Natural killer cell (primary cell): ENCODE data around the gene IGSF3. TPM values are rescaled to one million over a fixed set of nuclear protein-coding genes. Genes with fewer than 3 reads are reported as not detected.

Experiments used
- ATAC-seq, 3 donors: fragments of 150-1000 bp in 2 of 3; fragments of 200-7000 bp in 1 of 3; cut with Tn5 transposase; 1 replicate in 1 of 3; 2 replicates in 2 of 3; pipeline ENCODE4 v1.10.0; 2021; ENCODE audit warnings: mild to moderate bottlenecking in 2 of 3, moderate library complexity in 2 of 3
- DNase-seq, 2 donors: peaks; one replicate each; pipeline versions ENCODE4 v3.0.0 to v3.0.0-alpha.2; 2013 to 2021; ENCODE audit warnings: mixed read lengths in 1 of 2
- H3K27ac ChIP-seq: one replicate; pipeline ENCODE4 v1.5.1; 2013; ENCODE audit warnings: mild to moderate bottlenecking, low read length
- H3K27me3 ChIP-seq: one replicate; pipeline ENCODE4 v1.6.1; 2013; ENCODE audit warnings: low read length; ENCODE audit not compliant: control insufficient read depth, insufficient read depth
- H3K36me3 ChIP-seq: one replicate; pipeline ENCODE4 v1.6.1; 2013; ENCODE audit warnings: low read length; ENCODE audit not compliant: control insufficient read depth, insufficient read depth
- H3K4me1 ChIP-seq: one replicate; pipeline ENCODE4 v1.6.1; 2013; ENCODE audit warnings: low read length; ENCODE audit not compliant: control insufficient read depth, insufficient read depth
- H3K4me3 ChIP-seq: one replicate; pipeline ENCODE4 v1.5.1; 2013; ENCODE audit warnings: low read length
- H3K9me3 ChIP-seq: one replicate; pipeline ENCODE4 v1.6.1; 2013; ENCODE audit warnings: low read length; ENCODE audit not compliant: control insufficient read depth, insufficient read depth
- H3K27ac Mint-ChIP-seq, 2 donors: one replicate each; pipeline ENCODE4 v1.8.0; 2022; ENCODE audit warnings: mild to moderate bottlenecking in 2 of 2, mixed read lengths in 2 of 2, moderate library complexity in 1 of 2
- H3K27me3 Mint-ChIP-seq, 2 donors: one replicate each; pipeline ENCODE4 v1.8.0; 2022; ENCODE audit warnings: low read depth in 2 of 2, mixed read lengths in 2 of 2
- H3K36me3 Mint-ChIP-seq: one replicate; pipeline ENCODE4 v1.8.0; 2022; ENCODE audit warnings: mixed read lengths
- H3K4me1 Mint-ChIP-seq, 2 donors: one replicate each; pipeline ENCODE4 v1.8.0; 2022; ENCODE audit warnings: mixed read lengths in 2 of 2
- H3K4me3 Mint-ChIP-seq: one replicate; pipeline ENCODE4 v1.8.0; 2022; ENCODE audit warnings: mild to moderate bottlenecking, moderate library complexity, mixed read lengths
- H3K9me3 Mint-ChIP-seq, 2 donors: one replicate each; pipeline ENCODE4 v1.8.0; 2022; ENCODE audit warnings: mixed read lengths in 2 of 2
- WGBS: methylation state at CpG from one replicate; pipeline ENCODE4 v1.1.7; 2013; ENCODE audit warnings: missing lambda C conversion rate; ENCODE audit not compliant: insufficient coverage; 5-methylcytosine and 5-hydroxymethylcytosine counted together
- intact Hi-C: fragments of 100-400 bp; cut with micrococcal nuclease; formaldehyde crosslinking; loops from one replicate; pipeline ENCODE4 v1.14.2; 2022
- total RNA-seq, 4 donors: library from RNA; stranded (reverse); fragments of 120-200 nt in 1 of 4; gene quantifications; one replicate each; pipeline versions ENCODE4 v1.2.3 to v1.2.4, GENCODE V29; 2013 to 2022
- TF ChIP-seq, protein P1 (sequence below): fragments of 200-600 bp; IDR thresholded peaks from one replicate; pipeline ENCODE4 v1.8.0; 2022; ENCODE audit warnings: antibody characterized with exemption

IGSF3 gene
- total RNA-seq, 3 donors from 2014 or later (not counting 1 experiment from before 2014, with no cell fraction given): 0.05 to 0.14 TPM; not detected in 1

DNA sequence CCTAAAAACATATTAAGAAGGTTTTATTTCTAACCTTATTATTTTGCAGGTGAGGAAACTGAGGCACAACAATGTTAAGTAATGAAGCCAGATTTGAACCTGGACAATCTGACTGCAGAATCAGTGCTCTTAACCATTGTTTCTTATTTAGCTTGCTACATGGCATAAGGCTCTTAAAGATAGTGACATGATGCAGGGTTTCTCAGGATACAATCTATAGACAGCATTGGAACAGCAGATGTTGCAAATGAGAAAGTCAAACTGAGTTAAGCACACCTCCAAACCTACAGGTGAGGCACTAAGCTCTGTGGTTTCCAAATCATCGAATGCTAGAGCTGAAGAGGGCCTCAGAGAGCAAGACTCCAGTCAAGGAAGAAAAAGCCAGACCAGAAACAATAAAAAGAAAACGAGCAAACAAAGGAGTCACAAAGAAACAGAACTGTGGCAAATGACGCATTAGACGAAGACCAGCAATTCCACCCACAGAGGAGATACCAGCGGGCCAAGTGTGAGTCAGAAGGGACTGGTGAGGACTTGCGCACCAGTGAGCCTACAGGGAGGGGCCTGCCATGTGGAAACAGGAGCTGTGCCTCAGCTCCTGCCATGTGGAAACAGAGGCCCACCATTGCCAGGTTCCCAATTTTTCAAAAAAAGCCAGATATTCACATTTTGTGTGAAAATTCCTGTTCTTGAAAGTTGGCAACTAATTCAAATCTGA, 111.1 kb downstream of the IGSF3 start:
- TF ChIP-seq, protein P1, sequence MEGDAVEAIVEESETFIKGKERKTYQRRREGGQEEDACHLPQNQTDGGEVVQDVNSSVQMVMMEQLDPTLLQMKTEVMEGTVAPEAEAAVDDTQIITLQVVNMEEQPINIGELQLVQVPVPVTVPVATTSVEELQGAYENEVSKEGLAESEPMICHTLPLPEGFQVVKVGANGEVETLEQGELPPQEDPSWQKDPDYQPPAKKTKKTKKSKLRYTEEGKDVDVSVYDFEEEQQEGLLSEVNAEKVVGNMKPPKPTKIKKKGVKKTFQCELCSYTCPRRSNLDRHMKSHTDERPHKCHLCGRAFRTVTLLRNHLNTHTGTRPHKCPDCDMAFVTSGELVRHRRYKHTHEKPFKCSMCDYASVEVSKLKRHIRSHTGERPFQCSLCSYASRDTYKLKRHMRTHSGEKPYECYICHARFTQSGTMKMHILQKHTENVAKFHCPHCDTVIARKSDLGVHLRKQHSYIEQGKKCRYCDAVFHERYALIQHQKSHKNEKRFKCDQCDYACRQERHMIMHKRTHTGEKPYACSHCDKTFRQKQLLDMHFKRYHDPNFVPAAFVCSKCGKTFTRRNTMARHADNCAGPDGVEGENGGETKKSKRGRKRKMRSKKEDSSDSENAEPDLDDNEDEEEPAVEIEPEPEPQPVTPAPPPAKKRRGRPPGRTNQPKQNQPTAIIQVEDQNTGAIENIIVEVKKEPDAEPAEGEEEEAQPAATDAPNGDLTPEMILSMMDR: no peak
- Histone ChIP-seq H3K36me3 (no peaks in the 10 kb centered on the region), H3K9me3 (no peaks in the 10 kb centered on the region), H3K27ac (peak overlapping the region; percentile 82), H3K4me1 (peaks cover 34% of the 10 kb centered on the region), H3K27me3 (no peaks in the 10 kb centered on the region), H3K4me3 (no peak overlapping the region)
- Mint-ChIP-seq H3K27me3 (no peaks in the 10 kb centered on the region), H3K4me3 (peak overlapping the region; percentile 42), H3K36me3 (no peaks in the 10 kb centered on the region), H3K27ac (peak overlapping the region; percentile 59 to 85), H3K4me1 (peaks cover 82 to 83% of the 10 kb centered on the region in 2 donors), H3K9me3 (no peaks in the 10 kb centered on the region)
- DNase-seq (peak; percentile 57 to 84), ATAC-seq (peak; percentile 93 to 94 (median 94))
- 49% methylated on average over 6 of the region's 6 CpGs for WGBS
- intact Hi-C loops: loop anchor here (1.0 kb wide), 2 partner anchors 41 to 52 kb away; no protein-coding TSS in a partner anchor

DNA sequence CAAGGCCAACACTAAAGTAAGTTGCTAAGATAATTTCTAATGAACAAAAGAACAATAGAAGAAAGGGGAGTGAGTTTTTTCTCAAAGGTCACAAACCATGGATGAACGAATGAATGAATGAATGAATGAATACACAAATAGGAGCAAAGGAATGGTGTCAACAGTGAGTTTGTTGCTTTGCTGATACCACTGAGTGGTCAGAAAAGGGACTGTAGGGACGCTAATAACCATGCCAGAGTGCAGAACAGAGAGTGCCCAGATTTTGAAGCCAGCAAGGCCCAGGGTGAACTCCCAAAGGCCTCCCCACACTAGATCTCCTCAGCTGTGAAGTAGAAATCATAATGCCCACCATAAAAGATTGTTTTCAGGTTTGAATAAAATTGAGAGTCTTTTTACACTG, 112.6 kb downstream of the IGSF3 start:
- Histone ChIP-seq H3K4me3 (no peak overlapping the region), H3K27me3 (no peaks in the 10 kb centered on the region), H3K27ac (no peak overlapping the region), H3K36me3 (no peaks in the 10 kb centered on the region), H3K4me1 (peaks cover 34% of the 10 kb centered on the region), H3K9me3 (no peaks in the 10 kb centered on the region)
- Mint-ChIP-seq H3K4me1 (peaks cover 83 to 84% of the 10 kb centered on the region in 2 donors), H3K27ac (peak overlapping the region; percentile 59 to 85), H3K4me3 (no peak overlapping the region), H3K27me3 (no peaks in the 10 kb centered on the region), H3K9me3 (no peaks in the 10 kb centered on the region), H3K36me3 (no peaks in the 10 kb centered on the region)
- ATAC-seq (no peak), DNase-seq (no peak)
- TF ChIP-seq, protein P1: no peak
- WGBS: 96% methylated on average over 2 of the region's 2 CpGs
- intact Hi-C loops: no loop called here

DNA sequence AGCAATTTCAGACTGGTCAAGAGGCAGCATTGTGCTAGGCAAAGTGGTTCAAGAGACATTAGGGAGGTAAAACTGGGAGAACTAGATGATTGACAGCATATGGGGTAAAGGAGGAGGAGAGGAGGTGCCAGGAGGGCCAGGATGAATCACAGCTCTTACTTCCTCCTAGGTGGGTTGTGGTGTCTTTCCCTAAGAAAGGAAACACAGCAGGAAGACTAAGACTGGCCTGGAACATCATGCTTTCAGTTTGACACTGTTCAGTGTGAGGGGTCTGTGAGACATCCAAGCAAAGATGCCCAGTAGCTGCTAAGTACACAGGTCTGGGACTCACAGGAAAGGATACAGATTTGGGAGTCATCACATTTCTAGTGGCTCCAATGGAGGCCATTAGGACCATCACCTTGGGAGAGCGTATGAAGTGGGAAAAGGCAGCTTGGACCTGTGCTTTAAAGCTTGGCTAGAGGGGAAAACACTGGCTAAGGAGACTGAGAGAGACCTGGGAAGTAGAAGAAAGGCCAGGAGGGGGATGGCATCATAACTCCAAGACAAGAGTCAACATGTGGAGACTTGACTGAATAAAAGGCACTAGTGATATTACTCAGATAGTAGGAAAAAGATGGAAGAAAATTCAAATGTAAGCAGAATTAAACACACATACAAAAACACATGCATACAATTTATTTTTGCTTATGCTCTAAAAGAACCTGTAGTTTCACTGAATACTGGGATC, 114.0 kb downstream of the IGSF3 start:
- Histone ChIP-seq H3K36me3 (no peaks in the 10 kb centered on the region), H3K27ac (no peak overlapping the region), H3K4me1 (peaks cover 27% of the 10 kb centered on the region), H3K4me3 (no peak overlapping the region), H3K27me3 (no peaks in the 10 kb centered on the region), H3K9me3 (no peaks in the 10 kb centered on the region)
- no peaks in the 10 kb centered on the region for H3K27me3 Mint-ChIP-seq
- WGBS: 100% methylated on average over 1 of the region's 1 CpG
- no peaks in the 10 kb centered on the region for H3K9me3 Mint-ChIP-seq
- no peak overlapping the region for H3K4me3 Mint-ChIP-seq
- H3K27ac Mint-ChIP-seq: peak overlapping the region; percentile 49 to 87
- DNase-seq (no peak), ATAC-seq (no peak)
- intact Hi-C loops: no loop called here
- TF ChIP-seq, protein P1: no peak
- no peaks in the 10 kb centered on the region for H3K36me3 Mint-ChIP-seq
- peaks cover 83% of the 10 kb centered on the region in 2 donors for H3K4me1 Mint-ChIP-seq
